GM10266 (cell line): Measurements from ENCODE around the gene VENTX.

Experiments
- DNase-seq: peaks from one replicate; pipeline ENCODE4 v3.0.0; 2012; ENCODE audit errors: extremely low spot score
- TF ChIP-seq, protein P1 (sequence below): IDR thresholded peaks from 2 replicates; pipeline ENCODE4 v1.5.1; 2012; ENCODE audit warnings: mild to moderate bottlenecking, low read depth; ENCODE audit not compliant: control insufficient read depth, insufficient read depth; ENCODE audit errors: missing control alignments

The VENTX gene

DNA sequence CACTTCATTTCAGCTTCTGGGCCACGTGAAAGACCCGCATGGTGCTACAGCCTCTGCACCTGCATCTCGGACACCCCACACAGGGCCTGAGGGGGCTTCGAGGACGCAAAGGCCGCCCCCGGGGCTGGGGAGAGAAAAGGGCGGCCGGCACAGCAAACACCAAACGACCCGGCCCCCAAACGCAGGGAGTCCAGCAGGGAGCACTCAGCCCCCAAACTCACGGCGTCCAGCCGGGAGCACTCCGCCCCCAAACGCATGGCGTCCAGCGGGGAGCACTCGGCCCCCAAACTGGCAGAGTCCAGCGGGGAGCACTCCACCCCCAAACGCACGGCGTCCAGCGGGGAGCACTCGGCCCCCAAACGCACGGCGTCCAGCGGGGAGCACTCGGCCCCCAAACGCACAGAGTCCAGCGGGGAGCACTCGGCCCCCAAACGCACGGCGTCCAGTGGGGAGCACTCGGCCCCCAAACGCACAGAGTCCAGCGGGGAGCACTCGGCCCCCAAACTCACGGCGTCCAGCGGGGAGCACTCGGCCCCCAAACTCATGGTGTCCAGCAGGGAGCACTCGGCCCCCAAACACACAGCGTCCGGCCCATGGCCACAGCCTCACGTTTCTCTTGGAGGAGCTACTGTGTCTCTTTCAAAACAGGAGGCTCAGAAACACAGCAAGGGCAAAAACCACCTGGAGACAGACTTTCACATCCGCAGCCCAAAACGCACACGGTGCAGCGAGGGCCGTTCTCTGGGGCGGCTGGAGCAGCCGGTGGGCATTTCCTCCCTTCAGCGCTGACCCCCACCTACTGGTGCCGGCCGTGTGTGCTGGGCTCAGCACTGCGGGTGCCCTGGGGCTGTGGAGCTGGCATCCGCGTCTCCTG lies 34.6 kb upstream of the VENTX start:
- TF ChIP-seq, protein P1, sequence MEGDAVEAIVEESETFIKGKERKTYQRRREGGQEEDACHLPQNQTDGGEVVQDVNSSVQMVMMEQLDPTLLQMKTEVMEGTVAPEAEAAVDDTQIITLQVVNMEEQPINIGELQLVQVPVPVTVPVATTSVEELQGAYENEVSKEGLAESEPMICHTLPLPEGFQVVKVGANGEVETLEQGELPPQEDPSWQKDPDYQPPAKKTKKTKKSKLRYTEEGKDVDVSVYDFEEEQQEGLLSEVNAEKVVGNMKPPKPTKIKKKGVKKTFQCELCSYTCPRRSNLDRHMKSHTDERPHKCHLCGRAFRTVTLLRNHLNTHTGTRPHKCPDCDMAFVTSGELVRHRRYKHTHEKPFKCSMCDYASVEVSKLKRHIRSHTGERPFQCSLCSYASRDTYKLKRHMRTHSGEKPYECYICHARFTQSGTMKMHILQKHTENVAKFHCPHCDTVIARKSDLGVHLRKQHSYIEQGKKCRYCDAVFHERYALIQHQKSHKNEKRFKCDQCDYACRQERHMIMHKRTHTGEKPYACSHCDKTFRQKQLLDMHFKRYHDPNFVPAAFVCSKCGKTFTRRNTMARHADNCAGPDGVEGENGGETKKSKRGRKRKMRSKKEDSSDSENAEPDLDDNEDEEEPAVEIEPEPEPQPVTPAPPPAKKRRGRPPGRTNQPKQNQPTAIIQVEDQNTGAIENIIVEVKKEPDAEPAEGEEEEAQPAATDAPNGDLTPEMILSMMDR = no peak
- no peak for DNase-seq

DNA sequence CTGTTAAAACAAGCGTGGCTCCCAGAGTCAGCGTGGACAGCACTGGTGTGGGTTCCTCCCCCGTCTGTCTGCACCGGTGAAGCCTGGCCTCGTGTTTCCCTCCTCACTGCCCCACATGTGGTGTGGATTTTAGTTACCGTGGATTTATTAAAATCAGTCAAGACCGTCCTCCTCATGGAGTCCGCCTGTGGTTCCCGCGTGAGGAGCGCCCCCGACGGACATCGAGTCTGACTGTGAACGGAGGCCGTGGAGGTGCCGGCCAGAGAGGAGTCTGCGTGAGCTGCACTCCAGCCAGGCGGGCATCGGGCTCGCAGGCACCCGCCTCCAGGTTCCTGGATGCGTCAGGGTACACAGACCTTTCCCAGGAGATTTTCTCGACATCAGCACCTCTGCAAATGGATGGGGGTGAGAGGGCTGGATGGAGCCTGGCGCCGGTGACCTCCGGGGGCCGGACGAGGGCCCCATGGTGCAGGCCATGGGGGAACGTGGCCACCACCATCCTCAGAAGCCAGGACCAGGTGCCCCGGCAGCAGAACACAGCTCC lies 33.9 kb upstream of the VENTX start:
- DNase-seq = no peak
- TF ChIP-seq, protein P1 = no peak

DNA sequence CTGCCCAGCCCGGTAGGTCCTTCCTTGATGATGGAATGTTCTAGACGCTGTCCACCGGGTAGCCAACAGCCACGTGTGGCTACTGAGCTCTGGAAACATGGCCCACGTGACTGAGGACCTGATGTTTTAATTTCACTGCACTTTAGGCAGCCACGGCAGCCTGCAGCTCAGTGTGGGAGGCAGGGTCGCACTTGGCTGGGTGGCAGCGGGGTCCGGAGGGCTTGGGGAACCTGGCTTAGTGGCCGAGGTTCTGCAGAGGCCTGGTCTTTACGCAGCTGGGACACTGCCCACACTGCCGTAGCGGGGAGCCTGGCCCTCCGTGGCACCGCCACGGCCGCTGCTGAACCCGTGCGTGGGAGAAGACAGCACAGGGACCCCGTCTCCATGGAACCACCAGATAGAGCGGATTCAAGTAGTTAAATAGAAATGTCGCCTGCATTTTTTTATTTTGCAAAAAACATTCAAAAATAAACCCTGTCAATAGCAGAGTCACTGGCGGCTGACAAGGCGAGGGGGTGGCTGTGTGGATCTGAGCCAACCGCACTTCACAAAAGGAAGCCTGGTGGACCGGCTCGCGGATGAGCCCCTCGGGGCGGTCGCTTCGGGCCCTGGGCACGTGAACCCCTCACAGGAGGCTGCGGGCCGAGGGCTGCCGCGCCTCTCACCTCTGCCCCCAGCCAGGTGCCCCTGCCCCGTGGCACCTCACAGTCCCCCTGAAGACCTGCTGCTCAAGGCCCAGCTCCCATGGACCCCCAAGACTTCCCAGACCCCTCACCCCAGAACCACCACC lies 33.2 kb upstream of the VENTX start:
- DNase-seq = no peak
- TF ChIP-seq, protein P1 = no peak

DNA sequence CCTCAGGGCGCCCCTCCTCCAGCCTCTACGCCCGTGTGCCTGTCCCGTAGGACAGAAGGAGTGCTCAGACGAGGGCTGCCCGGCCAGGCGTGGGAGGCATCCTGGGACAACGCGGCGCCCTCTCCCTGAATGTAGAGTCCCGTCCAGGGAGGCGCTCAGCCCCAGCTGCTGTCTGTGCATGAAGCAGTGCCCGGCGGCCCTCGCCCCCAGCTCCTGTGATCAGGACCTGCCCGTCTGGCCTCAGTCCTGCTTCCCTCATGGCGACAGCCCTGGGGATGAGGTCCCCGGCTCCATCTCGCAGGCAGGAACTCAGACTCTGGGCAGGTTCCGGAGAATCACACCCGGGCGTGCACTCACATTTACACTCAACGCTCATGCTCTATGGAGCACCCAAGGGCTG lies 32.5 kb upstream of the VENTX start:
- TF ChIP-seq, protein P1 = no peak
- no peak for DNase-seq

DNA sequence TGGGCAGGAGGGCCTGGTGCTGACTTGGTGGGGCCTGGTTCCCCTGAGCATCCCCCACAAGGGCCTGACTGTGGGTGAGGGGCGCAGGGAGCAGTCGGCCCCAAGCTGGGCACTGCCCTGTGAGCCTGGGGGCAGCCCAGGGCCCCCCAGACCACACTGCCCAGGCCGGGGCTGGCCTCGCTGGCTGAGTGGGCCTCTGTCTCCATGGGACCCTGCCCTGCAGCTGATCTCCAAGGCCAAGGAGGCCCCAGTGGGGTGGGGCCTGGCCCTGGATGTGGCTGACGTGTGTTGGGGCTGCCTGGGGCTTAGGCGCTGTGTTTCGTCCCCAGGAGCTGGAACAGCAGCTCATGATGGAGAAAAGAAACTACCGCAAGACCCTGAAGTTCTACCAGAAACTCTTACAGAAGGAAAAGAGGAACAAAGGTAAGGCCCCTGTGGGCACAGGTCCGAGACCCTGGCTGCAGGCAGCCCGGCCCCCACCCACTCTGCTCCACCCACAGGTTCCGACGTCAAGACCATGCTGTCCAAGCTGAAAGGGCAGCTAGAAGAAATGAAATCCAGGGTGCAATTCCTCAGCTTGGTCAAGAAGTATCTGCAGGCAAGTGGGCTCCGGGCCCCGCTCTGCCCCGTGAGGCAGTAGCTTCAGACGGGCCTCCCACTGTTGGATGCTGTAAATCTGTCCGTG lies 31.2 kb upstream of the VENTX start:
- TF ChIP-seq, protein P1 = no peak
- no peak for DNase-seq

DNA sequence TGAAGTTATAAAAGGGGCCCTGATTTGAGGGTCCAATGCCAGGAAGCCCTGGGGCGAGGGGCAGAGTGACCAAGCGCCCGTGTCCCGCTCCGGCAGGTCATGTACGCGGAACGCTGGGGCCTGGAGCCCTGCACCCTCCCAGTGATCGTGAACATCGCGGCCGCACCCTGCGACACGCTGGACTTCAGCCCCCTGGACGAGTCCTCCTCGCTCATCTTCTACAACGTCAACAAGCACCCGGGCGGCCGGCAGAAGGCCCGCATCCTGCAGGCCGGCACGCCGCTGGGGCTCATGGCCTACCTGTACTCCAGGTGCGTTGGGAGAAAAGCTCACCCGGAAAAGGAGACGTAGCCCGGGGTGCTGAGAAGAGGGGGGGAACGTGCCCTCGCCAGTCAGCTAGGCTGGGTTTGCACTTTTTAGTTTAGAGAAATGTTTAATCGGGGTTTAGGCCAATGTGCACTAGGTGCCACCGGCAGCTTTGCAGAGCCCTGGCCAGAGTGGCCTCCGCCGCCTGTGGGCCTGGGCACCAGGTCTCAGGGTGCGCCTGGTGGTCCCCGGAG lies 30.5 kb upstream of the VENTX start:
- DNase-seq = no peak
- TF ChIP-seq, protein P1 = no peak
